T-helper 1 cell (primary cell): Measurements from ENCODE around the gene IFNA2.
"Not testable (repeated sequence)": the region's sequence is repeated elsewhere in the genome, so short reads cannot be mapped to it uniquely, and the experiment has no call there.

Experiments used
- DNase-seq, 5 donors: peaks; one replicate each; pipeline ENCODE4 v3.0.0-alpha.2; 2012 to 2020

The IFNA2 gene

DNA sequence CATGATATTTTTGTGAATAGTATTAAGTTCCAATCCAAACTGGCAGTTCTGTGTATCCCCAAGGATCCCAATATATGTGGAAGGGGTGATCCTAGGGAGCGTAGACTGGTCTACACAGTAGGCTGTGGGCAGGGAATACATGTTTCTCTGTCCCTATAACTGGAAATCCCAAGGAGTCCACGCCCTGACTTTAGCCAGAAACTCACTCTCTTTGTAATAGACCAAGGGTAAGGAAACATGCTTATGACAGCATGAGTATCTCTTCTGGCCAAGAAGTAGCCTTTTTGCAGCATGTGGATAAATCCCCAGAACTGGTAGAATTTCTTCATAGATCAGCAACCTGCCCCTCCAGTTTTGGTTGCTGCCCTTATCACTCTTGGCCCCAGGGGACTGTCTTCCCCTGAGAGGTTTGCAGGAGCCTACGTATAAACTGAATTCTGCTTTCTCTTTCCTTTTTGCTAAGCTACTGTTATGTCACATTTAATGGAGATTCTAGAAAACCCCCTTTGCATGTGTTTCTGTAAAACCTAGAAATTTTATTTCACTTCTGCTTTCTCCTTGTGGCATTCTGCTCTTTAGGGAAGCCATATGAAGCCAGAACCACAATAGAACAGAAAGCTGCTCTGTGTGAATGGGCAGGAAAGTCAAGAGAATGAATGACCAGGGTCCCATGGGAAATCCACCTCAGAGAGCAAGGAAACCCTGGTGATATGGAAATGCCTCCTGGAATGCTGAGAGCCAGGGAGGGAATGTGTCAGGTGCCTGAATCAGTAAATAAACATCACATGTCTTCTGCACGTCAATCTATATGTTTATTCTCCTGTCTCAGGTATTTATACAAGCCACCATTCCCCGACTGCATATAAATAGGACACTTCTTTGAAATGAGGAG lies 3.5 kb downstream of the IFNA2 start:
- peak in 1 of 5 donors; percentile 17 for DNase-seq

DNA sequence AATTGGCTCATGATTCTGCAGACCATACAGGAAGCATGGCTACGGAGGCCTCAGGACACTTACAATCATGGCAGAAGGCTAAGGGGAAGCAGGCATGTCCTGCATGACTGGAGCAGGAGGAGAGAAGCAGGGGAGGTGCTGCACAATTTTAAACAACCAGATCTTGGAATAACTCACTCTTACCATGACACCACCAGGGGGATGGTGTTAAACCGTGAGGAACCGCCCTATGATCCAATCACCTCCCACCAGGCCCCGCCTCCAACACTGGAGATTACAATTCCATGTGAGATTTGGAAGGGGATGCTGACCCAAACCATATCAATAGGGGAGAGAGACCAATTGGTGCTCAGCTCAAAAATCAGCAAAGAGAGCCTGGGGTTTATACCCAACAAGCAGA lies 13.7 kb downstream of the IFNA2 start:
- DNase-seq: not testable (repeated sequence)

DNA sequence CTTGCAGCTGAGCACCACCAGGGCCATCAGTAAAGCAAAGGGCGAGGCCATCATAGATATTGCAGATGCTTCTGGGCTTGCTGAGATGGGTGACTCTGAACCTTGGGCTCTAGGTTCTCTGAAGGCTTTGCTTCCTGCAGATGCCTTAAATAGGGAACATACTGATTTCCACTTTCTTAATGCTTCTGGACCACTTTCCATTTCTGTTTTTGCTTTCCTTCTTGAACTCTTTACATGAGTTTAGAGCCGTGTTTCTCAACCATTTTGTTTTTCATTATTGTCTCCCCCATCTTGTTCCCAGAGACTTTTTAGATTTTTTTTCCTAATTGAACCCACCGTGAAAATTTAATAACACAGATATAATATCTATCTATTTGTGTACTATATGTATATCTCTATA lies 17.2 kb downstream of the IFNA2 start, which contains the start of gene IFNA13:
Gene IFNA13, minus strand, starts transcription at position 101 of the 400 bp plus-strand sequence. Its CDS starts 47 bp downstream, at position 54.
- DNase-seq: no peak

DNA sequence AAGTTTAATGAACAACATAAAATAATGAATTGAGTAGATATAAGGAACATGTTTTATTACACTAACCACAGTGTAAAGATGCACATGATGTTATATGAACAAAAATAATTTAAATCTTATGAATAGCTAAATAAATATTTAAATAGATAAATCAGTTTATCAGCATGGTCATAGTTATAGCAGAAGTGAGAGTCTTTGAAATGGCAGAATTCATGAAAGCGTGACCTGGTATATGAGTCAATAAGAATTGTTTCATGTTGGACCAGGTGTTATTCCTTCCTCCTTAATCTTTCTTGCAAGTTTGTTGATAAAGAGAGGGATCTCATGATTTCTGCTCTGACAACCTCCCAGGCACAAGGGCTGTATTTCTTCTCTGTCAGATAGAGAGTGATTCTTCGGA lies 18.0 kb downstream of the IFNA2 start:
- DNase-seq: not testable (repeated sequence)

DNA sequence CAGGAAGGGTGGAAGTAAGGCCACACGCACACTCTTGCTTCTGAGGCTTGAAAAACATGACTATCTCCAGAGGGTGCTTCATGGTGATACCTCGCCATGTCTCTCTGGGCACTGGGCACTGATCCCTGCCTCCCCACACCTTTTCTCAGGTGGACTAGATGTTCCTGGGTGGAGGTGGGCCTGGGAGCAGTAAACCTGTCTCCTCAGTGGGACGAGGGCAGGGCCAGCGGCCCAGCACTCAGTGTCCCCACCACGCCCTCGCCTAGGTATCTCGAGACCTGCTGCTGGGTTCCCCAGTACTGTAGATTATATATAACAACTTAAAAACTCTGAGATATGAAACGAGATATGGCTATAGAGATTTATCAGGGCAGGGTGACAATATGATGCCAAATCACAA lies 22.9 kb downstream of the IFNA2 start:
- no peak for DNase-seq

DNA sequence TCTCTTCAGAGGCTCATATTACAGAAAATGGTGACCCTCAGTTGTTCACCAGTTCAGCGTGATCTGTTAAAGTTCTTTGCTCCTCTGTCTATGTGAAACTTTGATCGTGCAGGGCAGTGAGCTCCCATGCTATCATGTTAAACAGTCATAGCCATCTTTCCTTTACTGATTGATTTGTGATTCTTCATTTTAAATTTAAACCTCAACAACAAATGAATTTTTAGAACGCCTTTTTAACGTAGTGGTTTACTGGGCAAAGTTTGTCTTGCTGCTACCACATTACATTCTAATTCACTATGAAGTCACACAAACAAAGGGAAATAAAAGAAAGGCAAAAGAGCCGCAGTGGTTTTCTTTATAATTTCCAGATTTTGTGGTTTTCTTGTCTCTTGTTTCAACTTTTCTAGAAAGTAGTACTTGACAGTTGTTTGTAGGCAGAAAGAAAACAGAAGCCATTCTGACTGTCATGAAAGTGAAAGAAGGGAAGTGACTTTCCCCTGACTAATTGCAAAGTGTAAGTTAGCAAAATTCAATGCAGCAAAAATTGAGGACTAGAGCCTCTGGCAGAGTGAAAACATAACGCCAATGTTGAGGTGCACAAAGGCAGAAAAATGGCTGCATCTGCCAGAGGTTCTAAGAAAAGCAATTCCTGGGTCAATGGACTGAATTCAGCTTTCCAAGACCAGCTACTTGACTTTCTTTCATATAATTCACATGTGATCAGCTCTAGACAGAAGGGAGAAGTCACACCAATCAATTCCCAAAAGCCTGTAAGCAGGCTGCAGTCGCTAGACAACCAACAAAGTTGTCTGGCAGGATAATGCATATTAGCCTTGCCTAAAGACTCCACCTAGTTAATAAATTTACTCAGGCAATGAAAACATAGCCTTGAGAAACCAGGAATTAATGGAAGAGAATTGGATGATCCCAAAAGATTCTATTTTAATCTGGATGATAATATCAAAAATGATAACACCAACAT lies 27.4 kb downstream of the IFNA2 start:
- DNase-seq: peak in 1 of 5 donors; percentile 67

DNA sequence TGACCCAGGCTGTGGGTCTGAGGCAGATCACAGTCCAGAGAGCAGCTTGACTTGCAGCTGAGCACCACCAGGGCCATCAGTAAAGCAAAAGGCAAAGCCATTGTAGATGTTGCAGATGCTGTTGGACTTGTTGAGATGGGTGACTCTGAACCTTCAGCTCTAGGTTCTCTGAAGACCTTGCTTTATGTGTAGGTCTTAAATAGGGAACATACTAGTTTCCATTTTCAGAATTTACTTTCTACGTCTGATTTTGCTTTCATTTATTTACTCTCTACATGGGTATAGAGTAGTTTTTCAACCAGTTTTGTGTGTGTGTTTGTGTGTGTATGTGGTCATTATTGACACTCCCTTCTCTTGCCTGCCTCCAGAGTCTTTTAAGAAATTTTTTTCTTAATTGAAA lies 34.4 kb downstream of the IFNA2 start, which contains the start of gene IFNA6:
Gene IFNA6, minus strand, starts transcription at position 101 of the 400 bp plus-strand sequence. Its CDS starts 0 bp downstream, at position 101.
- no peak for DNase-seq

DNA sequence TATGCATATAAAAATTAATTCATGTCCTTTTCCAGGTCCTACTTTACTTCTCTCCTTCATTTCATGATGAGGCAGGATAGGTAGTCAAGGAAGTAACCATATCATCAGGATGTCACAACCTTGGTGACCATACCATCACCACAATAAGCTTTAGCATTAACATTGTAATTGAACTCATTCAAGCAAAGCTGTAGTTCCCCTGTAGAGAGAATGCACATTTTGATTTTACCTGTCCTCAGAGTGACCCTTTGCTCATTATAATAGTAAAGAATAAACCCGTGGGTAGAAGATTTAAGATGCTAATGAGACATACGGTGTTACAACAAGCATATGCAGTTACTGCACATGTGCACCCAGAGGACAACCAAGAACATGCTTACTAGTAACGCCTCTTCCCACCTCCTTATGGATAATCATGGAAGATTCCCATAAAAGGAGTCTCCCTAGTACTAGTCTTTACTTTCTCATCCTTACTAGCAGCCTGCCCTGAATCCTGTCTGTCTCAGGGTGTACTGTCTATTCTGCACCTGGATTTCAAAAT lies 36.7 kb downstream of the IFNA2 start:
- DNase-seq: no peak

DNA sequence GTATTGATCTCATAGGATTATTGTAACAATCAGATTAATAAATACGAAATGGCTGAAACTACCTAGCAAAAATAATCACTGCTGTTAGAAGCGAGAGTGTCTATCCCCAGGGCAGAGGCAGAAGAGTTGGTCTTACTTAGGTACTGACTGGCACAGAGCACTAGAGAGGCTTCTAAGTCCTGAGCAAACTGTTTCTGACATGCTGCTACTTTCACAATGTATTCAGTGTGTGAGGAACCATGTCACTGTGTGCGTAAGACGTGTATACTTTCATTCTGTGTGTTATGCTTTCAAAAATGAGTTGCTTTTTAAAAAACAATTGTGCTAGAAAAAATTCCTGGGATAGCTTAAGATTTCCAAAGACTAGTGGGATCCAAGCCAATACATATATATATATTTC lies 44.5 kb downstream of the IFNA2 start:
- DNase-seq: no peak

DNA sequence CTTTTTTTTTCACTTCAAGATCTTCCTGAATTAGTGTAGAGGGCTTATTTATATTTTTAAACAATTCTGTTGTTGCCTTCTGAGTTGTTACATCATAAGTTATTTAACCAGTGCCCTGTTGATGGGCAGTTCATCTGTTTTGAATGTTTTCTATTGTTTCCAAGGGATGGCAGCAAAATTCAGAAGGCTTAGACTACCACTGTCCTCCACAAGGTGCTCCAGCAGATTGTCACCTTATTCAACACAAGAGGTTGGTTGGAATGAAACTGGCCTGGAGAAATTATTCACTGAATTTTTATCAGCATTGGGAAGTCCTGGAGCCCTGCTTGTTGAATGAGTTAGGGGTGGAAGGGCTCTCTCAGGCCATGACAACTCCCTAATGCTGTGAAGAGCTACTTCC lies 48.7 kb downstream of the IFNA2 start:
- no peak for DNase-seq

DNA sequence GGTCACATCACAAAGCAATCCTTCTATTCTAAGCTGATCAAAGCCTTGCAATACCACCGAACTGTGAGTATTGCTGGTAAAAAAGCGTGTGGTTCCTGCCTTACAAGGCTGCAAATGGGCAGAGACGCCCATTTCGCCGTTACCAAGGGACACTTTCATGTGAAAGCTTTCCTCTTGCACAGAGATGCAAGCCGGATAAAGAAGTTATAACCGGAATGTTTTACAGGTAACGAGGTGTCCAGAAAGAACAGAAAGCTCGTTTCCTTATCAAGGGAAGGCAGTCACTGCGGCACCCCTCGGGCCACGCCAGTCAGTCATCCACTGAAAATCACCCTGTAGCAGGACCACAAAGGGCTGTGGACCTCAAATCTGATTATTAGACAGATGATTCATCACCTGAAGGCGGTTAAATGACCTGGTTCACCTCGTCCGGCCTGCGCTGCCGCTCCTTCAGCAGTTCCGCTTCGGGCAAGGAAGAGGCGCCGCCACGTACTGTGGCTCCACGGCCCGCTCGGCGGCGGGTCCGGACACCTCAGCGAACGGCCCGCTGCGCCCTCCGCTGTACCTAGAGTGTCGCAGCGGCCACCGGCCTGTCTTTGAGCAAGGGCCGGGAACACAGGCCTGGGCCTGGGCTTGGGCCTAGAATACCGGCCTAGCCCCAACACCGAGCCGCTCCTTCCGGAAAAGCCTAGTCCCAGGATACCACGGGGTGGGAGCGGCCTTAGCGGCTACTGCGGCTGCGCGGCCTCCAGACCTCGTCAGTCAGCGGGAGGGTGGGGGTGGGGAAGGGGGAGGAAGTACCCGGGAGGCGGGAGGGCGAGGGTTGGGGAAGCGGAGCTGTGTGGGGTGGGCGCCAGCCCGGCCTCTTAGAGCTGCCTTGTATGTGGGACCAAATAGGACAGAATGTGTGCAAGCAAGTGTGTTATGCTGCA lies 50.2 kb downstream of the IFNA2 start, which contains the start of gene KLHL9:
Gene KLHL9, minus strand, starts transcription at position 704 of the 932 bp plus-strand sequence. Its CDS starts 545 bp downstream, at position 159.
- peak; percentile 78 to 90 (median 82) for DNase-seq
